PC-3 (cell line): ENCODE measurements around the gene HOXB6. TPM values are rescaled to one million over a fixed set of nuclear protein-coding genes. Genes with fewer than 3 reads are reported as not detected.

ENCODE experiments used
- ATAC-seq: fragments of 200-7000 bp; cut with Tn5 transposase; 2 replicates; pipeline ENCODE4 v1.9.1; 2020; ENCODE audit warnings: mild to moderate bottlenecking, moderate library complexity
- BruUV-seq: library from RNA; stranded (reverse); fragments of 400-500 nt; replicated peaks from 2 replicates; lab custom pipeline; 2021; lab: Mats Ljungman, UMichigan
- CTCF ChIA-PET: fragments of 300-600 bp; sonication (Branson Sonifier 250); formaldehyde crosslinking; loops from one replicate; lab custom pipeline; 2022; ENCODE audit warnings: antibody characterized with exemption; lab: Charles Lee
- POLR2A ChIA-PET: fragments of 300-600 bp; sonication (Branson Sonifier 250); formaldehyde crosslinking; loops from one replicate; lab custom pipeline; 2022; ENCODE audit warnings: antibody characterized with exemption; ENCODE audit not compliant: unreplicated experiment; lab: Charles Lee
- DNase-seq: peaks from one replicate; pipeline ENCODE4 v3.0.0-alpha.2; 2015
- H2AFZ ChIP-seq: fragments of 300-600 bp; sonication (generic); 2 replicates; pipeline ENCODE4 v1.6.0; 2016; ENCODE audit warnings: antibody characterized with exemption, low read length
- H3F3A ChIP-seq: fragments of 300-600 bp; sonication (generic); one replicate; pipeline ENCODE4 v1.6.0; 2017; ENCODE audit warnings: antibody characterized with exemption, low read length, control low read depth, mild to moderate bottlenecking; ENCODE audit not compliant: unreplicated experiment
- H3K27ac ChIP-seq: fragments of 300-600 bp; sonication (generic); 2 replicates; pipeline ENCODE4 v1.5.1; 2016; ENCODE audit warnings: mild to moderate bottlenecking, low read length
- H3K27me3 ChIP-seq: fragments of 300-600 bp; sonication (generic); 2 replicates; pipeline ENCODE4 v1.6.1; 2016; ENCODE audit warnings: low read length, mixed read lengths
- H3K36me3 ChIP-seq: fragments of 300-600 bp; sonication (generic); 2 replicates; pipeline ENCODE4 v1.6.1; 2016; ENCODE audit warnings: low read depth, mixed run types, low read length, mixed read lengths
- H3K4me1 ChIP-seq: fragments of 300-600 bp; sonication (generic); 2 replicates; pipeline ENCODE4 v1.5.1; 2016; ENCODE audit warnings: low read length; ENCODE audit not compliant: insufficient read depth
- H3K4me2 ChIP-seq: fragments of 300-600 bp; sonication (generic); 2 replicates; pipeline ENCODE4 v1.6.0; 2016; ENCODE audit warnings: low read length
- H3K4me3 ChIP-seq: fragments of 300-600 bp; sonication (generic); 2 replicates; pipeline ENCODE4 v1.5.1; 2016; ENCODE audit warnings: mild to moderate bottlenecking, low read length, mixed read lengths
- H3K79me2 ChIP-seq: fragments of 300-600 bp; sonication (generic); 2 replicates; pipeline ENCODE4 v1.6.1; 2017; ENCODE audit warnings: low read length, mixed read lengths
- H3K9ac ChIP-seq: fragments of 300-600 bp; sonication (generic); 2 replicates; pipeline ENCODE4 v1.6.0; 2016; ENCODE audit warnings: mild to moderate bottlenecking, low read length
- H3K9me2 ChIP-seq: fragments of 300-600 bp; sonication (generic); replicated peaks from 2 replicates; pipeline ENCODE4 v1.6.1; 2016; ENCODE audit warnings: mixed run types, low read length, mixed read lengths
- H3K9me3 ChIP-seq: fragments of 300-600 bp; sonication (generic); 2 replicates; pipeline ENCODE4 v1.6.1; 2016; ENCODE audit warnings: low read length, mixed read lengths
- H4K20me1 ChIP-seq: fragments of 300-600 bp; sonication (generic); 2 replicates; pipeline ENCODE4 v1.6.1; 2016; ENCODE audit warnings: low read length, mixed read lengths
- EZH2 ChIP-seq: fragments of 300-600 bp; sonication (generic); IDR thresholded peaks from one replicate; pipeline ENCODE4 v1.6.1; 2017; ENCODE audit warnings: antibody characterized with exemption, mild to moderate bottlenecking, low read length; ENCODE audit not compliant: unreplicated experiment
- EZH2phosphoT487 ChIP-seq: fragments of 300-600 bp; sonication (generic); IDR thresholded peaks from 2 replicates; pipeline ENCODE4 v1.6.1; 2018; ENCODE audit warnings: mild to moderate bottlenecking, antibody characterized with exemption, low read length, borderline replicate concordance
- intact Hi-C: fragments of 100-400 bp; cut with micrococcal nuclease; formaldehyde crosslinking; loops from 2 replicates; pipeline ENCODE4 v1.9.0; 2023
- total RNA-seq: library from RNA; depleted of rRNA; stranded (reverse); fragments of >200 nt; gene quantifications from 2 replicates; pipeline ENCODE4 v1.2.3, GENCODE V29; 2014
- TF ChIP-seq, protein P1 (sequence below): fragments of 300-600 bp; sonication (generic); conservative IDR thresholded peaks from 2 replicates; pipeline ENCODE4 v1.5.1; 2017; ENCODE audit warnings: antibody characterized with exemption, low read depth, mild to moderate bottlenecking, low read length

HOXB6 gene
- total RNA-seq, 1 experiment from 2014 or later, result 9.5 TPM

- Histone ChIP-seq H3K4me1 (peaks cover 17% of the 10 kb centered on the region), H3K4me3 (no peak overlapping the region), H4K20me1 (no peaks in the 10 kb centered on the region), H3K9me2 (no peaks in the 10 kb centered on the region), H3K9me3 (no peaks in the 10 kb centered on the region), H3K27ac (no peak overlapping the region), H3F3A (no peaks in the 10 kb centered on the region), H3K4me2 (no peak overlapping the region), H3K36me3 (no peaks in the 10 kb centered on the region), H3K9ac (no peak overlapping the region), H2AFZ (no peak overlapping the region), H3K27me3 (peaks cover 8% of the 10 kb centered on the region), H3K79me2 (peaks cover 27% of the 10 kb centered on the region)
- no peak for DNase-seq
- POLR2A ChIA-PET, result no interaction called here
- CTCF ChIA-PET, result interaction anchor here (0.6 kb wide), 1 partner anchor 86 kb away, joined by 3 read pairs; no protein-coding TSS in a partner anchor
- no peak for ATAC-seq
- no TSS peak for BruUV-seq
- TF ChIP-seq EZH2, result no peak
- TF ChIP-seq, protein P1, sequence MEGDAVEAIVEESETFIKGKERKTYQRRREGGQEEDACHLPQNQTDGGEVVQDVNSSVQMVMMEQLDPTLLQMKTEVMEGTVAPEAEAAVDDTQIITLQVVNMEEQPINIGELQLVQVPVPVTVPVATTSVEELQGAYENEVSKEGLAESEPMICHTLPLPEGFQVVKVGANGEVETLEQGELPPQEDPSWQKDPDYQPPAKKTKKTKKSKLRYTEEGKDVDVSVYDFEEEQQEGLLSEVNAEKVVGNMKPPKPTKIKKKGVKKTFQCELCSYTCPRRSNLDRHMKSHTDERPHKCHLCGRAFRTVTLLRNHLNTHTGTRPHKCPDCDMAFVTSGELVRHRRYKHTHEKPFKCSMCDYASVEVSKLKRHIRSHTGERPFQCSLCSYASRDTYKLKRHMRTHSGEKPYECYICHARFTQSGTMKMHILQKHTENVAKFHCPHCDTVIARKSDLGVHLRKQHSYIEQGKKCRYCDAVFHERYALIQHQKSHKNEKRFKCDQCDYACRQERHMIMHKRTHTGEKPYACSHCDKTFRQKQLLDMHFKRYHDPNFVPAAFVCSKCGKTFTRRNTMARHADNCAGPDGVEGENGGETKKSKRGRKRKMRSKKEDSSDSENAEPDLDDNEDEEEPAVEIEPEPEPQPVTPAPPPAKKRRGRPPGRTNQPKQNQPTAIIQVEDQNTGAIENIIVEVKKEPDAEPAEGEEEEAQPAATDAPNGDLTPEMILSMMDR, result no peak
- TF ChIP-seq EZH2phosphoT487, result no peak
- intact Hi-C loops, result no loop called here
These were observed 2.3 kb upstream of the HOXB6 start for GRCh38 chr17:48606892-48607614.

DNA sequence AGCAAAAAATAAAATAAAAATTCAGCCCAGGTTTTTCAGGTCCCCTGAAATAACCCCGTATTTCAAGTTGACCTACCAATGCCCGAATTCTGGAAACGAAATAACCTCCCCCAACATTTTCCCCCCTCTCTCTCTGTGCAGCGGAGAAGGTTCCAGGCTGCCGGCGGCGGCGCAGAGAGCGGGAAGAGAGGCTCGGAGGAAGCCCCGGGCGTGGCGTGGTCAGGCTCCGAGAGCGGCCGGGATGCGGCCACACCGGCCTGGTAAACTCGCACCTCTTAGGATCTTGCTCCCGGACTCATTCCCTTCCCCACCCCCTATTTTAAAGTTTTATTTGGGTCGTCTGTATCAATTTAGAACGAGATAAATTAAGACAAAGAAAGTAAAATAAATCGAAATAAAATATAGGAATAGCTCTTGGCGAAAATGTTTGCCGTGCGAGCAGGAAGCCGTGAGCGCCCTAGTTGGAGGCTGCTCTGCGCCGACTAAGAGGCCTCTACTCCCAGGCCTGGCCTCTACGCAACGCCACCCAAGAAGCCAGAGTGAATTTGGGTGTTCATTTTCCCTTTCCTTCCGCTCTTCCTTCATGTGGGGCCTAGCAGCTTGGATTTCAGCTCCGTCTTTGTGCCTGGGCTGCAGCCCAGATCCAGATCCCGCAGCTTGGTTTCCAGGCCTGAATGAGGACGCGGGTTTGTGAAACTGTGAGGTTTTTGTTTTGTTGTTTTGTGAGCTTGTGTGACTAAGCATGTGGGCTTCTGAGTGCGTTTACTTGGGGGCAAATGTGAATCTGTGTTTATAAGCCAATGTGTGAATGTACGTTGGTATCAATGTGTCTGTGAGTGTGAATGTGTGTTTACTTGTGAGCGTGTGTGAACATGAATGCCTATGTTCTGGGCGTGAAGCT, 1.5 kb upstream of the HOXB6 start:
- CTCF ChIA-PET, result interaction anchor here (0.6 kb wide), 1 partner anchor 86 kb away, joined by 3 read pairs; no protein-coding TSS in a partner anchor
- Histone ChIP-seq H3K9me3 (no peaks in the 10 kb centered on the region), H3K4me2 (no peak overlapping the region), H3K27me3 (0 out of 2 replicates have a peak, but pooled peaks cover 3% of the 10 kb centered on the region), H3K4me3 (no peak overlapping the region), H3F3A (no peaks in the 10 kb centered on the region), H3K9ac (no peak overlapping the region), H3K9me2 (no peaks in the 10 kb centered on the region), H2AFZ (no peak overlapping the region), H3K27ac (no peak overlapping the region), H3K79me2 (peaks cover 35% of the 10 kb centered on the region), H3K36me3 (no peaks in the 10 kb centered on the region), H3K4me1 (peaks cover 20% of the 10 kb centered on the region), H4K20me1 (peaks cover 8% of the 10 kb centered on the region; the same call in 1 of the 2 replicates)
- DNase-seq (no peak), ATAC-seq (no peak)
- BruUV-seq, result no TSS peak
- intact Hi-C loops, result no loop called here
- TF ChIP-seq, protein P1, result no peak
- TF ChIP-seq EZH2 (no peak), EZH2phosphoT487 (no peak)
- POLR2A ChIA-PET, result no interaction called here
